Measurements from ENCODE around the gene USP33. TPM values are rescaled to one million over a fixed set of nuclear protein-coding genes. Genes with fewer than 3 reads are reported as not detected.
A peak's percentile ranks its signal among the peaks of the same experiment; 100 is the strongest.
"Not testable (repeated sequence)": the region's sequence is repeated elsewhere in the genome, so short reads cannot be mapped to it uniquely, and the experiment has no call there.

Gene USP33
- total RNA-seq, 4 donors from 2014 or later = 45.3 to 108 (median 53.6) TPM

DNA sequence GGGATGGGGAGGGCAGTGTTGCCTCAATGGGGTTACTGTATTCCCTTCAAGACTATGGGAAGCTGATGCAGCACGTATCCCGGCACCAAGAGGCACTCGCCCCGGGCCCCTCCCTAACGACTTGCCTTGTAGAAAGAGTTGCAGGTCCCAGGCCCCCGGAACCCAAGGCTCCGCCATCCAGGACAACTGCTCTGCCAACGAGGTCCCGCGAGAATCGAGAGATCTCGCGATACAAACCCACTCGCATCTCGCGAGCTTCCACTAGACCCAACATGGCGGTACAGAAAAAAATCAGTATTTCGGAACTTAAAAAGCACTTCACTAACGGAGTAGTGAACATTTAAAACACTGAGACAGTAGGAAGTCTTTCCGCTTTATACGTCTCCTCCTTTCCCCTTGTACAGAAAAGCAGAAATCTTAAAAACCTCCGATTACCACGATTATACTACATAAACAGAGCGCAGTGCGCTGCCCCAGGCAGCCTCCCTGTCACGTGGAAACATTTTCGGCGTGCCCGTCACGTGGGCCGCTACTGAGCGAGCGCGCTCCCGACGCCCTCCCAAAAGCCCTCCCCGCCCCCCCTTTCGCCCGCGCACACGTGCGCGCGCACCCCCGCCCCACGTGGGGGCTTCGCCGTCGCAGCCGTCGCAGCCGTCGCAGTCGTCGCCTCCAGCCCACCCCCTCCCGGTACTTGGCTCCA is 77.0 kb downstream of the USP33 start, which contains the start of gene ZZZ3:
TSS of gene ZZZ3 (minus strand) at position 199 of the 700 bp plus-strand sequence. CDS start 49,304 bp downstream, outside the sequence.
- Histone ChIP-seq H3K4me1 (peaks cover 38% of the 10 kb centered on the region), H3K27me3 (no peaks in the 10 kb centered on the region), H3K36me3 (no peaks in the 10 kb centered on the region), H3K9me3 (no peaks in the 10 kb centered on the region), H3K4me3 (peak within 1 kb of the TSS; percentile 85), H3K27ac (peak within 1 kb of the TSS; percentile 98)
- peak; percentile 94 to 97 for DNase-seq (ENCODE audit: low spot score in 2 of 2)
- TF ChIP-seq, protein P1, sequence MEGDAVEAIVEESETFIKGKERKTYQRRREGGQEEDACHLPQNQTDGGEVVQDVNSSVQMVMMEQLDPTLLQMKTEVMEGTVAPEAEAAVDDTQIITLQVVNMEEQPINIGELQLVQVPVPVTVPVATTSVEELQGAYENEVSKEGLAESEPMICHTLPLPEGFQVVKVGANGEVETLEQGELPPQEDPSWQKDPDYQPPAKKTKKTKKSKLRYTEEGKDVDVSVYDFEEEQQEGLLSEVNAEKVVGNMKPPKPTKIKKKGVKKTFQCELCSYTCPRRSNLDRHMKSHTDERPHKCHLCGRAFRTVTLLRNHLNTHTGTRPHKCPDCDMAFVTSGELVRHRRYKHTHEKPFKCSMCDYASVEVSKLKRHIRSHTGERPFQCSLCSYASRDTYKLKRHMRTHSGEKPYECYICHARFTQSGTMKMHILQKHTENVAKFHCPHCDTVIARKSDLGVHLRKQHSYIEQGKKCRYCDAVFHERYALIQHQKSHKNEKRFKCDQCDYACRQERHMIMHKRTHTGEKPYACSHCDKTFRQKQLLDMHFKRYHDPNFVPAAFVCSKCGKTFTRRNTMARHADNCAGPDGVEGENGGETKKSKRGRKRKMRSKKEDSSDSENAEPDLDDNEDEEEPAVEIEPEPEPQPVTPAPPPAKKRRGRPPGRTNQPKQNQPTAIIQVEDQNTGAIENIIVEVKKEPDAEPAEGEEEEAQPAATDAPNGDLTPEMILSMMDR (IDR thresholded peaks at IDR 0.05) = peak in 1 of 2 donors; percentile 15
- TF ChIP-seq POLR2A (IDR thresholded peaks at IDR 0.05) (no peak), EP300 (IDR thresholded peaks at IDR 0.05) (no peak), POLR2AphosphoS5 (IDR thresholded peaks at IDR 0.05) (peak in 1 of 3 donors; percentile 77)
- under 1% methylated on average over 35 of the region's 56 CpGs for WGBS

DNA sequence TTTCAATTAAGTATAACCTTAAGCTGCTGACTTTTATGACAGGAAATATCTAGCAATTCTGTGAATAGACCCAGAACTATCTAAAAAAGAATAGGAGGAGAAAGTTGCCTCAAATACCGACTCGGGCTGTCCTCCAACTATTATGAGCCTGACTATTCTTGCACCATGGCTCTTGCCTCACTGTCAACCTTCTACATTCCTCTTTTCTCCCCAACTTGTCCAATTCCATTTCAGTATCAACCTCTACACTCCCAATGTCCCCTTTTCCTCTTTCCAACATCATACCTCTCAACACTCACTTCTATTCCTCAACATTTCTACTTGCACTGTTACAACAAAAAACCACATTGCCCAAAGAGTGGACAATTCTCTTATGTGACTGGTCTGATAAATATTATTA is 79.5 kb downstream of the USP33 start:
- WGBS = 55% methylated on average over 2 of the region's 2 CpGs
- Histone ChIP-seq H3K27me3 (no peaks in the 10 kb centered on the region), H3K36me3 (no peaks in the 10 kb centered on the region), H3K4me3 (no peak overlapping the region), H3K27ac (no peak overlapping the region), H3K4me1 (peaks cover 38% of the 10 kb centered on the region), H3K9me3 (no peaks in the 10 kb centered on the region)
- DNase-seq (ENCODE audit: low spot score in 2 of 2) = no peak
- TF ChIP-seq POLR2A (IDR thresholded peaks at IDR 0.05) (no peak), EP300 (IDR thresholded peaks at IDR 0.05) (no peak), POLR2AphosphoS5 (IDR thresholded peaks at IDR 0.05) (no peak)
- TF ChIP-seq, protein P1 (IDR thresholded peaks at IDR 0.05) = no peak

DNA sequence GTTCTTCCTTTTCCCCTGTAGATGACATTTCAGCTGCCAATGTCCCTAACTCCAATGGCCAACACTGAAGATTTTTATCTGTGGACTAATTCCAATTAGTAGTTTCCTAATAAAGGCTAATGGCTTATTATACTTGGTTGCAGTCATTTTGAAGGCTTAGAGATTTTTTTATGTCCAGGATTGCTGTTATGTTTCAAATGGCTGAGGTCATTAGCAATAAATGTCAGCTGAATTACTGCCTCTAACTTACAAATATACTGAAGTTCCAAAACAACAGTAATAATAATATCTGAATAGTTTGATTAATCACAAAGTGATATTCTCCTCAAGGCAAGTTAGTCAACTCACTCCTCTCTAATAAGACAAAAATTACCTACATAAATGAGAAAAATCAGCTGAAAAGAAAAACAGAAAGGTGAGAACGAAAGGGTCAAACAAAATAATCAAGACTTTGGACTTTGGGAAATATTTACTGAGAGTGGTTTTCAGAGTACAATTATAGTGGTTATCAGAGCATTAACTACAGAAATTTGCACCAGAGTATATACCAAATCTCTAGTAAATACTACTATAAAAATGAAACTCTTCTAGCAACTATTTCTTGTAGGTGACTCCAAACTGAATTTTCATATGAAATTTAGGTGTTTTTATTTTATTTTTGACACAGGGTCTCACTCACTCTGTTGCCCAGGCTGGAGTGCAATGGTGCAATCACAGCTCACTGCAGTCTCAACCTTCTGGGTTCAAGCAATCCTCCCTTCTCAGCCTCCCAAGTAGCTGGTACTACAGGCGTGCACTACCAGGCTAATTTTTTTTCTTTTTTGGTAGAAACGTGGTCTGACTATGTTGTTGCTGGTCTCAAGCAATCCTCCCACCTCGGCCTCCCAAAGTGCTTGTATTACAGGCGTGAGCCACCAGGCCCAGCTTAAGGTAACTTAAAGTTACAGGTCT is 80.7 kb downstream of the USP33 start:
- Histone ChIP-seq H3K4me3 (no peak overlapping the region), H3K4me1 (peaks cover 32% of the 10 kb centered on the region), H3K27ac (no peak overlapping the region), H3K27me3 (no peaks in the 10 kb centered on the region), H3K36me3 (no peaks in the 10 kb centered on the region), H3K9me3 (no peaks in the 10 kb centered on the region)
- WGBS = 90% methylated on average over 5 of the region's 5 CpGs
- DNase-seq (ENCODE audit: low spot score in 2 of 2) = no peak
- TF ChIP-seq EP300 (IDR thresholded peaks at IDR 0.05) = no peak
- TF ChIP-seq, protein P1 (IDR thresholded peaks at IDR 0.05) = no peak
- TF ChIP-seq POLR2A (IDR thresholded peaks at IDR 0.05) = no peak
- TF ChIP-seq POLR2AphosphoS5 (IDR thresholded peaks at IDR 0.05) = no peak

DNA sequence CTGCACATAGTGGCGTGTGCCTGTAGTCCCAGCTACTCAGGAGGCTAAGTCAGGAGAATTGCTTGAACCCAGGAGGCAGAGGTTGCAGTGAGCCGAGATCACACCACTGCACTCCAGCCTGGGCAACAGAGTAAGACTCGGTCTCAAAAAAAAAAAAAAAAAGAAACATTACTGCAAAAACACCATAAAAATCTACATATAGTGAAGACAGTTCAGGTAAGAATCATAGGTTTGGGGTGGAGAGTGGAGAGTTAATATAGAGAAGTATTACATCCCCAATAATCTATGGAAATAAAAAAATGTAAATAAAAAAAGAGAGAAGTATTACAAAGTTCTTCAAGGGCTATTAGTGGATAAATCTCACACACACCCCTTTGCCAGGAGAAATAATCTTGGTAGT is 84.8 kb downstream of the USP33 start:
- H3K4me1 ChIP-seq; H3K27me3 ChIP-seq; H3K36me3 ChIP-seq; H3K4me3 ChIP-seq; DNase-seq (ENCODE audit: low spot score in 2 of 2); H3K9me3 ChIP-seq; H3K27ac ChIP-seq: not testable (repeated sequence)
- WGBS = 89% methylated on average over 3 of the region's 3 CpGs

DNA sequence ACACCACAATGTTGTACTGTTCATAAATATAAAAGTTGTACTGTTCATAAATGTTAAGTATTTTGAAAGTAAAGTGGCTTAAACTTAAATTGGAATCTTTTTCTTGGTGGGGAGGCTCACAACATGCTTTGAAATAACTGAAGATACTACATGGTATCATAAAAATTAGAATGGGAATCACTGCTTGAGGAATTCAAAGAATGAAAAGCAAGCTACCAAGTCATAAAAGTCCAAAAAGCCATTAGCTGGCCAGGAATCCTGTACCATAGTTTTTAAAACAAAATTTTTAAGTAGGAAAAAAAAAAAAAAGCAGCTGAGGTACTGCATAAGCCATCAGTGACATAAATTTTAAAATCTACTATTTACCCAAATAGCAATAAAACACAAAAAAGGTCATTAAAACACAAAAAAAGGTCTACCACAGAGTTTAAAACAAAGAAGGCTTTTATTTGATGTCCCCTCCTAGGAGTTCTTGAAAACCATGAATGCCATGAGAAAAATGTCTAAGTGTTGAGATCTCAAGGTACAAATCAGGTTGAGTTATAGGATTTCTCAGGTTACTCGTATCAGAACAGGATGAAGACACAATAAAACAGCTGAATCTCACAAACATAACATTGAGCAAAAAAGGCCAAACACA is 85.8 kb downstream of the USP33 start:
- DNase-seq (ENCODE audit: low spot score in 2 of 2) = no peak
- Histone ChIP-seq H3K4me1 (peaks cover 6% of the 10 kb centered on the region), H3K27ac (no peak overlapping the region), H3K27me3 (no peaks in the 10 kb centered on the region), H3K36me3 (no peaks in the 10 kb centered on the region), H3K4me3 (no peak overlapping the region), H3K9me3 (no peaks in the 10 kb centered on the region)
- TF ChIP-seq EP300 (IDR thresholded peaks at IDR 0.05) (no peak), POLR2A (IDR thresholded peaks at IDR 0.05) (no peak), POLR2AphosphoS5 (IDR thresholded peaks at IDR 0.05) (no peak)
- TF ChIP-seq, protein P1 (IDR thresholded peaks at IDR 0.05) = no peak
- 95% methylated on average over 1 of the region's 1 CpG for WGBS

All from suprapubic skin (tissue), 4 donors.